HepG2 (cell line): ENCODE data around the gene MINDY1. TPM values are rescaled to one million over a fixed set of nuclear protein-coding genes. Genes with fewer than 3 reads are reported as not detected.

Experiments used
- ATAC-seq: fragments of 200-7000 bp; cut with Tn5 transposase; 3 replicates; pipeline ENCODE4 v1.9.1; 2020; ENCODE audit warnings: mild to moderate bottlenecking, moderate library complexity
- BruUV-seq: library from RNA; stranded (reverse); fragments of 400-500 nt; replicated peaks from 2 replicates; lab custom pipeline; 2021; lab: Mats Ljungman, UMichigan
- CTCF ChIA-PET: fragments of 300-600 bp; formaldehyde crosslinking; extraction: SDS; loops from one replicate; lab custom pipeline; 2021; ENCODE audit warnings: low total read pairs, inconsistent platforms, low intra/inter-chr PET ratio; lab: Yijun Ruan, JAX
- POLR2A ChIA-PET: fragments of 350-600 bp; sonication (Branson Sonifier 250); formaldehyde crosslinking; loops from one replicate; lab custom pipeline; 2020; ENCODE audit warnings: antibody characterized with exemption, inconsistent platforms; lab: Yijun Ruan, JAX
- DNase-seq: peaks from one replicate; pipeline ENCODE4 v3.0.0-alpha.2; 2015; ENCODE audit warnings: low spot score
- FAIRE-seq: peaks from 3 replicates; lab custom pipeline; 2011; peaks lifted over from hg19 to GRCh38; lab: Jason Lieb, UNC
- H2AFZ ChIP-seq: one replicate; pipeline ENCODE4 v1.6.1; 2011; ENCODE audit warnings: low read length, inconsistent platforms
- H3K27ac ChIP-seq: fragments of 300-600 bp; 3 replicates; pipeline ENCODE4 v1.8.0; 2011; ENCODE audit warnings: mixed run types, mild to moderate bottlenecking, mixed read lengths, low read length, inconsistent platforms; ENCODE audit not compliant: insufficient read depth; ENCODE audit errors: extremely low read length
- H3K27me3 ChIP-seq, 2 experiments: fragments of 200-600 bp in 1 of 2; 2 replicates in 1 of 2; 3 replicates in 1 of 2; pipeline versions ENCODE4 v1.6.0 to v1.8.0; 2011; ENCODE audit warnings: low read length in 2 of 2, mild to moderate bottlenecking in 2 of 2, moderate library complexity in 2 of 2, inconsistent platforms in 1 of 2; ENCODE audit not compliant: insufficient read depth in 2 of 2, control insufficient read depth in 1 of 2
- H3K36me3 ChIP-seq, 2 experiments: fragments of 200-600 bp in 1 of 2; replicated peaks in 1 of 2; 2 replicates in 1 of 2; 3 replicates in 1 of 2; pipeline versions ENCODE4 v1.5.1 to v1.8.0; 2011; ENCODE audit warnings: low read length in 2 of 2, inconsistent platforms in 1 of 2; ENCODE audit not compliant: insufficient read depth in 2 of 2, control insufficient read depth in 1 of 2
- H3K4me1 ChIP-seq: 2 replicates; pipeline ENCODE4 v1.5.1; 2012; ENCODE audit warnings: low read length, inconsistent platforms; ENCODE audit not compliant: insufficient read depth
- H3K4me2 ChIP-seq: 2 replicates; pipeline ENCODE4 v1.6.0; 2011; ENCODE audit warnings: low read depth, low read length, inconsistent platforms
- H3K4me3 ChIP-seq, 3 experiments: fragments of 200-600 bp in 1 of 3; sonication (generic), shearing (Covaris generic) in 1 of 3; replicated peaks in 1 of 3; 2 replicates each; pipeline ENCODE4 v1.5.1; 2011 to 2016; ENCODE audit warnings: low read length in 3 of 3, inconsistent platforms in 2 of 3, low read depth in 2 of 3, mild to moderate bottlenecking in 2 of 3, control low read depth in 1 of 3, mixed read lengths in 1 of 3; ENCODE audit not compliant: insufficient read depth in 1 of 3
- H3K79me2 ChIP-seq: one replicate; pipeline ENCODE4 v1.6.1; 2011; ENCODE audit warnings: low read length, inconsistent platforms; ENCODE audit not compliant: insufficient read depth
- H3K9ac ChIP-seq: 2 replicates; pipeline ENCODE4 v1.6.0; 2011; ENCODE audit warnings: mild to moderate bottlenecking, low read depth, low read length, inconsistent platforms; ENCODE audit not compliant: insufficient read depth
- H3K9me3 ChIP-seq: 2 replicates; pipeline ENCODE4 v1.5.1; 2012; ENCODE audit warnings: mild to moderate bottlenecking, low read length
- H4K20me1 ChIP-seq: 2 replicates; pipeline ENCODE4 v1.6.0; 2011; ENCODE audit warnings: inconsistent platforms, mild to moderate bottlenecking, low read length, moderate library complexity; ENCODE audit not compliant: insufficient read depth
- CCDC6 ChIP-seq: sonication (generic); formaldehyde crosslinking; IDR thresholded peaks from 2 replicates; pipeline ENCODE4 v1.8.1; 2022; ENCODE audit warnings: mild to moderate bottlenecking, missing genetic modification reagents, moderate library complexity
- JUNB ChIP-seq: sonication (generic); formaldehyde crosslinking; IDR thresholded peaks from 2 replicates; pipeline ENCODE4 v1.8.0; 2022; ENCODE audit warnings: missing genetic modification reagents, mild to moderate bottlenecking, borderline replicate concordance
- NRL ChIP-seq: sonication (generic); formaldehyde crosslinking; IDR thresholded peaks from 2 replicates; pipeline ENCODE4 v1.5.0; 2020; ENCODE audit warnings: missing genetic modification reagents, mild to moderate bottlenecking, moderate library complexity, borderline replicate concordance
- POGZ ChIP-seq: sonication (generic); formaldehyde crosslinking; IDR thresholded peaks from 2 replicates; pipeline ENCODE4 v1.4.0; 2020; ENCODE audit warnings: mild to moderate bottlenecking, missing genetic modification reagents
- POLR2A ChIP-seq, 2 experiments: IDR thresholded peaks; 2 replicates each; pipeline ENCODE4 v1.6.1; 2011; ENCODE audit warnings: low read depth in 2 of 2, low read length in 2 of 2, mild to moderate bottlenecking in 1 of 2, moderate library complexity in 1 of 2; ENCODE audit not compliant: insufficient read depth in 1 of 2
- POLR2AphosphoS5 ChIP-seq: IDR thresholded peaks from 2 replicates; pipeline ENCODE4 v1.6.1; 2012; ENCODE audit warnings: low read depth, low read length
- SIN3B ChIP-seq: fragments of 150-350 bp; IDR thresholded peaks from 2 replicates; pipeline ENCODE4 v1.6.1; 2014; ENCODE audit warnings: low read length
- ZBTB2 ChIP-seq: sonication (generic); formaldehyde crosslinking; IDR thresholded peaks from 2 replicates; pipeline ENCODE4 v1.8.0; 2022; ENCODE audit warnings: low read depth, missing genetic modification reagents
- ZBTB7B ChIP-seq: sonication (generic); formaldehyde crosslinking; IDR thresholded peaks from 2 replicates; pipeline ENCODE4 v1.4.0; 2020; ENCODE audit warnings: missing genetic modification reagents
- ZNF232 ChIP-seq: sonication (generic); formaldehyde crosslinking; IDR thresholded peaks from 2 replicates; pipeline ENCODE4 v1.4.0; 2020; ENCODE audit warnings: missing genetic modification reagents, borderline replicate concordance
- ZNF34 ChIP-seq: sonication (generic); formaldehyde crosslinking; IDR thresholded peaks from 2 replicates; pipeline ENCODE4 v1.4.0; 2020; ENCODE audit warnings: mild to moderate bottlenecking, missing genetic modification reagents, borderline replicate concordance
- ZNF431 ChIP-seq: sonication (generic); formaldehyde crosslinking; IDR thresholded peaks from 2 replicates; pipeline ENCODE4 v1.9.0; 2022; ENCODE audit warnings: missing genetic modification reagents, low read depth, mild to moderate bottlenecking, borderline replicate concordance
- ZNF558 ChIP-seq: sonication (generic); formaldehyde crosslinking; IDR thresholded peaks from 2 replicates; pipeline ENCODE4 v1.9.0; 2022; ENCODE audit warnings: mild to moderate bottlenecking, missing genetic modification reagents, borderline replicate concordance
- ZNF615 ChIP-seq: sonication (generic); formaldehyde crosslinking; IDR thresholded peaks from 2 replicates; pipeline ENCODE4 v1.5.0; 2020; ENCODE audit warnings: mild to moderate bottlenecking, missing genetic modification reagents, borderline replicate concordance
- WGBS: methylation state at CpG from one replicate; pipeline ENCODE4 v1.1.6; 2017; ENCODE audit warnings: low lambda C conversion rate; 5-methylcytosine and 5-hydroxymethylcytosine counted together
- in situ Hi-C: cut with HindIII; loops from 2 replicates; pipeline ENCODE4 v1.10.0; 2017; ENCODE audit warnings: low pct_unique_long_range_greater_than_20kb; ENCODE audit not compliant: extremely low pct_ligation_motif_present
- intact Hi-C: fragments of 100-400 bp; cut with micrococcal nuclease; formaldehyde crosslinking; loops from one replicate; pipeline ENCODE4 v1.10.0; 2022; ENCODE audit not compliant: unreplicated experiment
- polyA plus RNA-seq, 8 experiments: library from polyadenylated mRNA; depleted of rRNA in 3 of 8; stranded (reverse) in 7 of 8; unstranded in 1 of 8; fragments of >200 nt; fragmentation: Illumina TruSeq in 4 of 8; extraction: Trizol in 4 of 8; gene quantifications; 2 replicates each; pipeline versions ENCODE4 v1.2.1 to v1.2.3, GENCODE V29; 2011 to 2016; ENCODE audit warnings: low read depth in 4 of 8, missing spikeins in 1 of 8, mixed read lengths in 1 of 8; ENCODE audit not compliant: insufficient read depth in 1 of 8
- total RNA-seq, 5 experiments: library from RNA; depleted of rRNA; stranded (reverse); fragments of >200 nt; fragmentation: Illumina TruSeq; extraction: Trizol; gene quantifications; 2 replicates each; pipeline ENCODE4 v1.2.3, GENCODE V29; 2016; ENCODE audit warnings: low read depth in 1 of 5
- TF ChIP-seq, protein P1 (sequence below): sonication (generic); formaldehyde crosslinking; IDR thresholded peaks from 2 replicates; pipeline ENCODE4 v1.5.1; 2020; ENCODE audit warnings: mild to moderate bottlenecking, missing genetic modification reagents, moderate library complexity
- TF ChIP-seq, protein P2 (sequence below): sonication (generic); formaldehyde crosslinking; IDR thresholded peaks from 2 replicates; pipeline ENCODE4 v1.5.1; 2020; ENCODE audit warnings: missing genetic modification reagents, mild to moderate bottlenecking, borderline replicate concordance

Gene MINDY1
- total and polyA plus RNA-seq, 2 of the 13 experiments (the other 11 are each of a cell fraction or from before 2014, with no cell fraction given): 11.1 to 15.0 TPM

DNA sequence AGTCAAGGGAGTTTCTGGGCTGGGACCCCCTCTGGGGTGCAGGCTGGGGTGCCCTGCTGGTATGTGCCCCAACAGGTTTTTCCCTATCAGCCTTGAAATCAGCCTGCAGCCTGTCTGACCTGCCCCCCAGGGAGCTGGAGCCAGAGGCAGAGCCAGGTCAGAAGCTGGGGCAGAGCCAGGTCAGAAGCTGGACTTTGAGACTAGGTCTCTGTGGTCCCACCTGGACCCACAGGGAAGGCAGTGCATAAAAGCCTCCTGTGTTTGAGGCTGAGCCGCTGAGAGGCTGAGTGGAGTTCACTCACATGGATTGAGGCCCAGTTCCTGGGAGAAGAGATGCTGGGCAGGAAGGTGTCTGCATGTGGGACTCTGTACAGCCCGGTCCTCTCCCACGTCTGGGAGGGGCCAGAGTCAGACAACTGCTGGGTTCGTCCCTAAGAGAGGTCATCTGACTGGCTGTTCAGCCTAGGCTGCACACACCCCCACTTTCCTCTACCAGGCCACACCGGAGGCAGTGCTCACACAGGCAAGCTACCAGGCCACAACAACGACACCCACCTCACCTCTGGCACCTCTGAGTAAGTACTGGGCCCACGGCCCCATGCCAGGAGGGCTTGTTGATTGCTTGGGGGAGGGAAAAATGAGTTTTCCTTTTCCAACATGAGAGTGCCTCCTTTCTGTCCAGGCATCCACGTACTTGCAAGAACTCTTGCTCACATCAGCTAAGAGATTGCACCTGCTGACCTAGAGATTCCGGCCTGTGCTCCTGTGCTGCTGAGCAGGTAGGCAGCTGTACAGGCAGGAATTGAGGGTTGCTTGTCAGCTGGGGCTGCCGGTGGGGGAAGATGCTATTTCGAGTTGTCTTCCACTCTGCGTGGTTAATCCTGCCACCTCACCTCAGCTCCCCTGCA, 24.6 kb downstream of the MINDY1 start, which contains the start of gene ANXA9:
ANXA9 (plus strand) TSS at position 488 of the 908 bp plus-strand sequence. CDS start 814 bp downstream, outside the sequence.
- BruUV-seq: no TSS peak
- in situ Hi-C loops: no loop called here
- peak within 1 kb of the TSS; percentile 90 for H3K4me2 ChIP-seq
- peak; percentile 71; the same call in 1 of the 2 replicates for TF ChIP-seq POGZ
- TF ChIP-seq, protein P1, sequence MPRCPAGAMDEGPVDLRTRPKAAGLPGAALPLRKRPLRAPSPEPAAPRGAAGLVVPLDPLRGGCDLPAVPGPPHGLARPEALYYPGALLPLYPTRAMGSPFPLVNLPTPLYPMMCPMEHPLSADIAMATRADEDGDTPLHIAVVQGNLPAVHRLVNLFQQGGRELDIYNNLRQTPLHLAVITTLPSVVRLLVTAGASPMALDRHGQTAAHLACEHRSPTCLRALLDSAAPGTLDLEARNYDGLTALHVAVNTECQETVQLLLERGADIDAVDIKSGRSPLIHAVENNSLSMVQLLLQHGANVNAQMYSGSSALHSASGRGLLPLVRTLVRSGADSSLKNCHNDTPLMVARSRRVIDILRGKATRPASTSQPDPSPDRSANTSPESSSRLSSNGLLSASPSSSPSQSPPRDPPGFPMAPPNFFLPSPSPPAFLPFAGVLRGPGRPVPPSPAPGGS (CRISPR knock-in tag): no peak; the same call in 1 of the 2 replicates
- TF ChIP-seq NRL: peak; percentile 51; the same call in 1 of the 2 replicates
- TF ChIP-seq POLR2A (IDR thresholded peaks at IDR 0.05; ENCODE audit: insufficient read depth in 1 of 2, low read depth in 2 of 2, low read length in 2 of 2): peak; percentile 54 to 75
- peak; percentile 53 for TF ChIP-seq POLR2AphosphoS5
- TF ChIP-seq JUNB (CRISPR knock-in tag): no peak
- peak; percentile 36; the same call in 1 of the 2 replicates for TF ChIP-seq ZNF431 (CRISPR knock-in tag)
- TF ChIP-seq, protein P2, sequence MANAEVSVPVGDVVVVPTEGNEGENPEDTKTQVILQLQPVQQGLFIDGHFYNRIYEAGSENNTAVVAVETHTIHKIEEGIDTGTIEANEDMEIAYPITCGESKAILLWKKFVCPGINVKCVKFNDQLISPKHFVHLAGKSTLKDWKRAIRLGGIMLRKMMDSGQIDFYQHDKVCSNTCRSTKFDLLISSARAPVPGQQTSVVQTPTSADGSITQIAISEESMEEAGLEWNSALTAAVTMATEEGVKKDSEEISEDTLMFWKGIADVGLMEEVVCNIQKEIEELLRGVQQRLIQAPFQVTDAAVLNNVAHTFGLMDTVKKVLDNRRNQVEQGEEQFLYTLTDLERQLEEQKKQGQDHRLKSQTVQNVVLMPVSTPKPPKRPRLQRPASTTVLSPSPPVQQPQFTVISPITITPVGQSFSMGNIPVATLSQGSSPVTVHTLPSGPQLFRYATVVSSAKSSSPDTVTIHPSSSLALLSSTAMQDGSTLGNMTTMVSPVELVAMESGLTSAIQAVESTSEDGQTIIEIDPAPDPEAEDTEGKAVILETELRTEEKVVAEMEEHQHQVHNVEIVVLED (CRISPR knock-in tag): peak; percentile 54; the same call in 1 of the 2 replicates
- TF ChIP-seq CCDC6 (CRISPR knock-in tag): no peak; the same call in 1 of the 2 replicates
- TF ChIP-seq ZNF232 (CRISPR knock-in tag): peak; percentile 15; the same call in 1 of the 2 replicates
- no peak for TF ChIP-seq SIN3B
- TF ChIP-seq ZNF615 (CRISPR knock-in tag): no peak
- TF ChIP-seq ZBTB2 (CRISPR knock-in tag): no peak
- no peak for TF ChIP-seq ZNF558 (CRISPR knock-in tag)
- TF ChIP-seq ZNF34 (CRISPR knock-in tag): peak; percentile 78; the same call in 1 of the 2 replicates
- TF ChIP-seq ZBTB7B (CRISPR knock-in tag): peak; percentile 62; the same call in 1 of the 2 replicates

More for the DNA sequence above, 24.6 kb downstream of the MINDY1 start, which contains the start of gene ANXA9:
- WGBS: 2% methylated on average over 7 of the region's 12 CpGs
- H3K4me1 ChIP-seq: peaks cover 76% of the 10 kb centered on the region
- no peaks in the 10 kb centered on the region for H3K27me3 ChIP-seq
- H3K9me3 ChIP-seq: no peaks in the 10 kb centered on the region
- peaks cover 2% of the 10 kb centered on the region for H3K79me2 ChIP-seq
- H3K9ac ChIP-seq: peak within 1 kb of the TSS; percentile 69
- peak within 1 kb of the TSS; percentile 66 for H2AFZ ChIP-seq
- peak; percentile 95 for FAIRE-seq
- peak within 1 kb of the TSS; percentile 46 to 64 (median 51) for H3K4me3 ChIP-seq
- CTCF ChIA-PET: interaction anchor here (3.9 kb wide), 1 partner anchor 11 kb away, joined by 18 read pairs; no protein-coding TSS in a partner anchor
- intact Hi-C loops: loop anchor here (1.0 kb wide), 1 partner anchor 24 kb away; the partner anchor contains the start of gene MINDY1
- POLR2A ChIA-PET: interaction anchor here (0.8 to 5.2 kb wide), 21 partner anchors 8 to 420 kb away, joined by 3 to 150 read pairs (median 4); partner anchors contain the start of genes C1orf56, ENSA, GOLPH3L and MCL1
- H4K20me1 ChIP-seq: no peaks in the 10 kb centered on the region
- H3K27ac ChIP-seq: peak within 1 kb of the TSS; percentile 84
- DNase-seq: peak; percentile 94
- peaks cover 5 to 12% of the 10 kb centered on the region in 2 experiments; a peak in 2 of 5 replicates for H3K36me3 ChIP-seq
- peak; percentile 86 for ATAC-seq
